Measurements from ENCODE around the gene KEAP1.
"Not testable (repeated sequence)": the region's sequence is repeated elsewhere in the genome, so short reads cannot be mapped to it uniquely, and the experiment has no call there.

The KEAP1 gene

DNA sequence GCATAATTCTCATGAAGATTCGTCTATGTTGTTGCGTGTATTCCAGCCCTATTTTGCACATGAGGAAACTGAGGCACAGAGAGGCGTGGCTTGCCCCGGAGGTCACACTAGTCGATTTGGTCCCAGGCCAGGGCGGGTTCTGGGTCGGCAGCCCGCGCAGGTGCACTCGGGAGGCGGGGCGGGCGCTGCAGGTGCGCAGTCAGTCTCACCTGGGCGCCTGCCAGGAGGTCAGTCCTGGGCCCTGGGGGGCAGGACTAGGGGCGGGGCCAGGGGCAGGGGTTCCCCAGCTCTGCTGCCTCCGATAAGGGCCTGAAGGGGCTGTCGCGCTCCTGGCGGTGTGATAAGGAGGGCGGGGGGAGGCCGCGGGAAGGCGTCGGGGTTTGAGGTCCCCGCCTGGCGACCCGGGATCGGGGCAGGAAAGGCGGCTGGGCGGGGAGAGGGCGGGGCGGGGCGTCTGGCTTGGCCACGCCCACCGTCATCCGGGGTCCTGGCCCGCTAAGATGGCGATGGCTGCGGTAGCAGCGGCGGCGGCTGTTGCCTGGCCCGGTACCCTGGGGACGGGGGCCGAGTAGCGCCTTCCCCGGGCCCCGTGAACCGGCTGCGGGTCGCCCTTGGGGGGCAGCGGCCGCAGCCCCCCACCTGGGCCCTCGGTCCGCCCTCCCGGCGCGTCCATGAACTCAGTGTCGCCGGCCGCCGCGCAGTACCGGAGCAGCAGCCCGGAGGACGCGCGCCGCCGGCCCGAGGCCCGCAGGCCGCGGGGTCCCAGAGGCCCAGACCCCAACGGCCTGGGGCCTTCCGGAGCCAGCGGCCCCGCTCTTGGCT, 40.5 kb upstream of the KEAP1 start, which contains the start of gene ATG4D:
Gene ATG4D, plus strand, starts transcription at position 485 of the 822 bp plus-strand sequence. Its CDS starts 187 bp downstream, at position 672.
- DNase-seq (ENCODE audit: insufficient read length): peak; percentile 98
- FAIRE-seq: peak; percentile 89
- TF ChIP-seq POLR2AphosphoS5 (IDR thresholded peaks at IDR 0.05; ENCODE audit: low read depth, low read length): 0 out of 2 replicates have a peak, but pooled peaks have one; percentile 37
- TF ChIP-seq TAF1 (IDR thresholded peaks at IDR 0.05; ENCODE audit: borderline replicate concordance, low read depth, low read length): peak; percentile 85
- peak; percentile 86 for TF ChIP-seq POLR2A (IDR thresholded peaks at IDR 0.05; ENCODE audit: low read depth, low read length)

DNA sequence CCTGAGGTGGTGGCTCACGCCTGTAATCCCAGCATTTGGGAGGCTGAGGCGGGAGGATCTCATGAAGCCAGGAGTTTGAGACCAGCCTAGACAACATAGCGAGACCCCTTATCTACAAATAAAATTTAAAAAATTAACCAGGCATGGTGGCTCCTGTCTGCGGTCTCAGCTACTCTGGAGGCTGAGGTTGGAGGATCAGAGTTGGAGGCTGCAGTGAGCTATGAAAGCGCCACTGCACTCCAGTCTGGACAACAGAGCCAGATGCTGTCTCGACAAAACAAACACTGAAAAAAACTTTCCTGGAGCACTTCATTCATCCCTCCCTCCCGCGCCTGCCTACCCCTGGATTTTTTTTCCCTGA, 39.9 kb upstream of the KEAP1 start:
- DNase-seq (ENCODE audit: insufficient read length): no peak
- no peak for FAIRE-seq
- TF ChIP-seq POLR2A (IDR thresholded peaks at IDR 0.05; ENCODE audit: low read depth, low read length): no peak
- TF ChIP-seq POLR2AphosphoS5 (IDR thresholded peaks at IDR 0.05; ENCODE audit: low read depth, low read length): no peak
- no peak for TF ChIP-seq TAF1 (IDR thresholded peaks at IDR 0.05; ENCODE audit: borderline replicate concordance, low read depth, low read length)

DNA sequence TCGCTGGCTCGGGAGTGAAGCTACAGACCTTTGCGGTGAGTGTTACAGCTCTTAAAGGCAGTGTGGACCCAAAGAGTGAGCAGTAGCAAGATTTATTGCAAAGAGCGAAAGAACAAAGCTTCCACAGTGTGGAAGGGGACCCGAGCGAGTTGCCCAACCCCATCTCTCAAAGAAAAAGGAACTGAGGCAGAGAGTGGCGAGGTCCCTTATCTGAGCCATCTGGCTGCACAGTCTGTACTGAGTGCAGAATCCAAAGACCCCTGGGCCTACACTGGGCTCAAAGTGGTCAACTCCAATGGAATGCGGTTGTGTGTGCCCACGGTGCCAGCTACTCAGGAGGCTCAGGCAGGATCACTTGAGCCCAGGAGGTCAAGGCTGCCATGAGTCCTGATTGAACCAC, 35.9 kb upstream of the KEAP1 start:
- not testable (repeated sequence) for FAIRE-seq; DNase-seq (ENCODE audit: insufficient read length)

DNA sequence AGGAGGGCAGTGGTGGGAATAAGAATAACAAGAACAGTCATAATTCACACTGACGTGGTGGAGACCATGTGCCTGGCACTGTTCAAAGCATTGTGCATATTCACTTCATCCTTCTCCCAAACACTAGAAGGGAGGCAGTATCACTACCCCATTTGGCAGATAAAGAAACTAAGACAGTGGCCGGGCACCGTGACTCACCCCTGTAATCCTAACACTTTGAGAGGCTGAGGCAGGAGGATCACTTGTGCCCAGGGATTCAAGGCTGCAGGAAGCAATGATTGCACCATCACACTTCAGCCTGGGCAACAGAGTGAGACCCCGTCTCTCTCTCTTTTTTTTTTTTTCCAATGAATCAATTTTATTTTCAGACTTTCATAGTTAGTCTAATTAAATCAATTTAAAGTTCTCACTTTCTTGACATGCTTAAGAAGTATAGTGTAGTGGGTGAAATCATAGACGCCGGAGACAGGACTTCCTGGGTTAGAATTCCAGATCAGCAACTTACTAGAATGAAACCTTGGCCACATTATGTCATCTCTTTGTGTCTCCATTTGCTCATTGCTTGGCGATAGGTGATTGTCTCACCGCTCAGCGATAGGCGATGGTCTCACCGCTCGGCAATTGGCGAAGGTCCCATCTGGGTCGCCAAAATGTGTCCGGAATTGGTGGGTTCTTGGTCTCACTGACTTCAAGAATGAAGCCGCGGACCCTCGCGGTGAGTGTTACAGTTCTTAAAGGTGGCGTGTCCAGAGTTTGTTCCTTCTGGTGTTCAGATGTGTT, 35.2 kb upstream of the KEAP1 start:
- FAIRE-seq: no peak
- TF ChIP-seq POLR2AphosphoS5 (IDR thresholded peaks at IDR 0.05; ENCODE audit: low read depth, low read length): no peak
- TF ChIP-seq TAF1 (IDR thresholded peaks at IDR 0.05; ENCODE audit: borderline replicate concordance, low read depth, low read length): no peak
- TF ChIP-seq POLR2A (IDR thresholded peaks at IDR 0.05; ENCODE audit: low read depth, low read length): no peak
- no peak for DNase-seq (ENCODE audit: insufficient read length)

DNA sequence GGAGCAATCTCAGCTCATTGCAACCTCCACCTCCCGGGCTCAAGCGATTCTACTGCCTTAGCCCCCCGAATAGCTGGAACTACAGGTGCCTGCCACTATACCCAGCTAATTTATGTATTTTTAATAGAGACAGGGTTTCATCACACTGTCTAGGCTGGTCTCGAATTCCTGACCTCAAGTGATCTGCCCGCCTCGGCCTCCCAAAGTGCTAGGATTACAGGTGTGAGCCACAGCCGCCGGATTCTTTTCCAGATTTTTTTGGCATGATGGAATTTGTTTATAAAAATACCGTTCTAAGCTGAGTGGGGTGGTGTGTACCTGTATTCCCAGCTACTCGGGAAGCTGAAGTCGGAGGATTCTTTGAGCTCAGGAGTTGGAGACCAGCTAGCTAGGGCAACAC, 34.5 kb upstream of the KEAP1 start:
- TF ChIP-seq POLR2A (IDR thresholded peaks at IDR 0.05; ENCODE audit: low read depth, low read length) (no peak), TAF1 (IDR thresholded peaks at IDR 0.05; ENCODE audit: borderline replicate concordance, low read depth, low read length) (no peak), POLR2AphosphoS5 (IDR thresholded peaks at IDR 0.05; ENCODE audit: low read depth, low read length) (no peak)
- no peak for DNase-seq (ENCODE audit: insufficient read length)
- no peak for FAIRE-seq

DNA sequence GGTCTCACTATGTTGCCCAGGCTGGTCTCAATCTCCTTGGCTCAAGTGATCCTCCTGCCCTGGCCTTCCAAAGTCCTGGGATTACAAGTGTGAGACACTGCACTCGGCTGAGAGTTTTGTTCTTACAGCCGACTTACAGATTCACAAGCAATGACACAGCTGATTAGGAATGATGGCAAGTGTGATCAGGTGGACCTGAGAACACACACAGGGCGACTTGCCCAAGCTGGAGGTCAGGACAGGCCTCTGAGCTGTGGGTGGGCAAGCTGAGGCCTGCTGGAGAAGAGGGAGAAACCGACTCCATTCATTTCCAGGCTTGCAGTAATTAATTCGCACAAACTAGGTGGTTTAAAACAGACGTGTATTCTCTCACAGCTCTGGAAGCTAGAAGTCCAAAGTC, 32.5 kb upstream of the KEAP1 start:
- TF ChIP-seq TAF1 (IDR thresholded peaks at IDR 0.05; ENCODE audit: borderline replicate concordance, low read depth, low read length): no peak
- TF ChIP-seq POLR2AphosphoS5 (IDR thresholded peaks at IDR 0.05; ENCODE audit: low read depth, low read length): no peak
- no peak for TF ChIP-seq POLR2A (IDR thresholded peaks at IDR 0.05; ENCODE audit: low read depth, low read length)
- FAIRE-seq: no peak
- no peak for DNase-seq (ENCODE audit: insufficient read length)

DNA sequence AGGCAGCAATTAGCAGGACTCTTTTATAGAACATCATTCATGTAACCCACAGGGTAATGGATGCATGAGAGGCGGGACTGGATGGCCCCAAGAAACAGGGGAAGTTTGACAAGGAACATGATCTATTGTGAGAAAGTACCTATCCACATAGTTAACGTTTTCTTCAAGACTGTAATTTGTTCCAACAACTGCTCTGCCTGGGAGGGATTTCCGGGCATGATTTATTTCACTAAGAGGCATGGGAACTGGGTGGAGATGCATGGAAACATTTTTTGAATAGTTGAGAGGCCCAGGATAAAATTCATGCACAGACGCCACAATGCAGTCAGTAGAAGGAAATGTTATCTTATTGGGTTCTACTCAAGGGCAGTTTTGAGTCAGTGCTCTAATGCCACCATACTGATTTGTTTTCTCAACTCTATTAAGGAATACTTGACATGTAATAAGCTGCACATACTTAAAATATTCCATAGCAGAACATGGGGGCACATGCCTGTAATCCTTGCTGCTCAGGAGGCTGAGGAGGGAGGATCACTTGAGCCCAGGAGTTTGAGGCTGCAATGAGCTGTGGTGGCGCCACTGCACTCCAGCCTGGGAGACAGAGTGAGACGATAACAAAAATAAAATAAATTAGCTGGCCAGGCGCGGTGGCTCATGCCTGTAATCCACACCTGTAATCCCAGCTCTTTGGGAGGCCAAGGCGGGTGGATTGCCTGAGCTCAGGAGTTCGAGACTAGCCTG, 30.7 kb upstream of the KEAP1 start:
- DNase-seq (ENCODE audit: insufficient read length) (no peak), FAIRE-seq (no peak)
- TF ChIP-seq POLR2AphosphoS5 (IDR thresholded peaks at IDR 0.05; ENCODE audit: low read depth, low read length) (no peak), POLR2A (IDR thresholded peaks at IDR 0.05; ENCODE audit: low read depth, low read length) (no peak), TAF1 (IDR thresholded peaks at IDR 0.05; ENCODE audit: borderline replicate concordance, low read depth, low read length) (no peak)

DNA sequence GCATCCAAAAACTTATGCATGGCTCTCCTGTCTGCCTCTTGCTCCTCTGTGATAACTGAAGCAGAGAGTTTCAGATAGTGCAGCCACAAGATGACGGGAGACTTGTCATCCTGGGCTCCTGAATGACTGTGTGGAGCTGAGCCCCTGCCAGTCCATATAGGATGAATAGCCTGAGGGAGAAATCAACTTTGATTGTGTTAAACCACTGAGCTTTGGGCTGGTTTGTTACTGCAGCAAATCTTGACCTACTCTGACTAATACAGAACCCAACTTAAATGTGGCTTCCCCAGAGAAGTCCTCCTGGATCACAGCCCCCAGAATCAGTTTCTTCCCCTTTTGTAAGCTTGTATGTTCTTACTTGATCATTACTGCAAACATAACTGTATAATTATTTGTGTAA, 29.3 kb upstream of the KEAP1 start:
- TF ChIP-seq POLR2AphosphoS5 (IDR thresholded peaks at IDR 0.05; ENCODE audit: low read depth, low read length) (no peak), TAF1 (IDR thresholded peaks at IDR 0.05; ENCODE audit: borderline replicate concordance, low read depth, low read length) (no peak), POLR2A (IDR thresholded peaks at IDR 0.05; ENCODE audit: low read depth, low read length) (no peak)
- no peak for DNase-seq (ENCODE audit: insufficient read length)
- no peak for FAIRE-seq

DNA sequence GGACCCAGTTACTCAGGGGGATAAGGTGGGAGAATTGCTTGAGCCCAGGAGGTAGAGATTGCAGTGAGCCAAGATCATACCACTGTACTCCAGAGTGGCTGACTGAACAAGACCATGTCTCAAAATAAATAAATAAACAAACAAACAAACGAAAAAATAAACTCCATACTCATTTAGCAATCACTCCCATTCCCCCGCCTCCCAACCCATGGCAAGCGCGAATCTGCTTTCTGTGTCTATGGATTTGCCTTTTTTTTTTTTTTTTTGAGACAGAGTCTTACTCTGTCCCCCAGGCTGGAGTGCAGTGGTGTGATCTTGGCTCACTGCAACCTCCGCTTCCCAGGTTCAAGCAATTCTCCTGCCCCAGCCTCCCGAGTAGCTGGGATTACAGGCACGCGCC, 23.7 kb upstream of the KEAP1 start:
- FAIRE-seq; DNase-seq (ENCODE audit: insufficient read length): not testable (repeated sequence)

DNA sequence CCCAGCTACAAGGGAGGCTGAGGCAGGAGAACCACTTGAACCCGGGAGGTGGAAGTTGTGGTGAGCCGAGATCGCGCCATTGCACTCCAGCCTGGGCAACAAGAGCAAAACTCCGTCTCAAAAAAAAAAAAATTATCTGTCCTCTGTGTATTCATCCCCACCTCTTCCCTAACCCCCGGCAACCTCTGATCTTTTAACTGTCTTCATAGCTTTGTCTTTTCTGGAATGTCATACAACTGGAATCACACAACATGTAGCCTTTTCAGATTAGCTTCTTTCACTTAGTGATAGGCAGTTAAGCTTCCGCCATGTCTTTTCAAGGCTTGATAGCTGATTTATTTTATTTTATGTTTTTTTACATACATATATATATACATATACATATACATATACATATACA, 22.5 kb upstream of the KEAP1 start:
- DNase-seq (ENCODE audit: insufficient read length): no peak
- FAIRE-seq: no peak
- TF ChIP-seq TAF1 (IDR thresholded peaks at IDR 0.05; ENCODE audit: borderline replicate concordance, low read depth, low read length) (no peak), POLR2AphosphoS5 (IDR thresholded peaks at IDR 0.05; ENCODE audit: low read depth, low read length) (no peak), POLR2A (IDR thresholded peaks at IDR 0.05; ENCODE audit: low read depth, low read length) (no peak)

DNA sequence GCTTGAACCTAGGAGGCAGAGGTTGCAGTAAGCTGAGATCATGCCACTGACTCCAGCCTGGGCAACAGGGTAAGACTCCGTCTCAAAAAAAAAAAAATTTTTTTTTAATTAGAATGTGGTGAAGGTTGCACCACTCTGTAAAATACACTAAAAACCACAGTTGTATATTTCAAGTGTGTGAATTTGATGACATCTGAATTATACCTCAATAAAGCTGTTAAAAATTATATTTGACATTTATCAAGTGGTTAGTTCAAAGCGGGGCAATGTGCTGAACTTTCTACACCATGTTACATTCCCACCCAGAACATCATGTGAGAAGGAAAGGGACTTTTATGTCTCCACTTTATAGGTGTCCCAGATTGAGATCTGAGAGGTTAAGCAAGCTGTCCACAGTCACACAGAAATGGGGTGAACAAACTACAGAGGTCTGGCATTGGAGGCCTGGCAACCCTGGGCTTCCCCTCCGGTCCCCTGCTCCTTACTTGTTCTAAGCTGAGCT, 20.0 kb upstream of the KEAP1 start:
- no peak for TF ChIP-seq POLR2A (IDR thresholded peaks at IDR 0.05; ENCODE audit: low read depth, low read length)
- no peak for TF ChIP-seq POLR2AphosphoS5 (IDR thresholded peaks at IDR 0.05; ENCODE audit: low read depth, low read length)
- no peak for TF ChIP-seq TAF1 (IDR thresholded peaks at IDR 0.05; ENCODE audit: borderline replicate concordance, low read depth, low read length)
- no peak for FAIRE-seq
- DNase-seq (ENCODE audit: insufficient read length): no peak
